GM19035 (cell line): ENCODE measurements around the gene UBE2H.

Experiments used
- ATAC-seq: cut with Tn5 transposase; IDR thresholded peaks from one replicate; pipeline ENCODE4 v1.9.1; 2021; ENCODE audit not compliant: unreplicated experiment

Gene UBE2H

GRCh38 chr7:129950933-129951225, 1.9 kb downstream of the UBE2H start:
- no peak for ATAC-seq

DNA sequence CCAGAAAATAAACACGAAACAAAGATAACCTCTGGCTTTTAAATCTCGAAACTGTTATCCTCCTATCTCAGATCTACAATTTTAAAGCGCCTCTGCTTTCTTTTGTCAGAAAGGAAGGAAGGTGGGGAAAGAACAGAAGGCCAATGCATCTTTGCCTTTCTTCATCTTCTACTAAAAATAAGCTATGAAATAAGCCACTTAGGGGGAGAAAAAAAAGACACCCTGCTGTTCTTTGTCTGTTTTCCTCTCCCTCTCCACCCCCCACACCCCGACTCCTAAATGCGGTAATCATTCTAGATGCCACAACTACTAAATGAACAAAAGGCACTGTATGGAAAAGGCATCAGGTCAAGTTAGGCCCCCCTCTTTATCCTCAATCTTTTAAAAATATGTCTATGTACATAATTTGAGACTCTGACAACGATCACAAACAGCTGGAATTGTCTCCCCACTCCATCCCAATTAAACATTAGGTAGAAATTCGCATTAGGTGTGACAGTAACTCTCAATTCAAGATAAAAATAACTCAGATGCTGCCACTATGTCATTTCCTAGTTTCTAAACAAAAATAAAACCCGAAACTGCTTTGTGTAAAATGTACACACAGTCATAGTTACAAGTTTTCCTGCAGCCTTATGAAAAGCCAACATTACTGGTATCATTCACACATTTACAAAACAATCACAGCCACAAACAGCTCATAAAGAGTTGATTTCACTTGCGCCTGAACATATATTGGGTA, 2.4 kb downstream of the UBE2H start:
- ATAC-seq = peak; percentile 28

- peak; percentile 4 for ATAC-seq
Measured at GRCh38 chr7:129949292-129950133, 3.2 kb downstream of the UBE2H start.

- peak; percentile 51 for ATAC-seq
Measured at GRCh38 chr7:129948877-129949291, 3.9 kb downstream of the UBE2H start.

DNA sequence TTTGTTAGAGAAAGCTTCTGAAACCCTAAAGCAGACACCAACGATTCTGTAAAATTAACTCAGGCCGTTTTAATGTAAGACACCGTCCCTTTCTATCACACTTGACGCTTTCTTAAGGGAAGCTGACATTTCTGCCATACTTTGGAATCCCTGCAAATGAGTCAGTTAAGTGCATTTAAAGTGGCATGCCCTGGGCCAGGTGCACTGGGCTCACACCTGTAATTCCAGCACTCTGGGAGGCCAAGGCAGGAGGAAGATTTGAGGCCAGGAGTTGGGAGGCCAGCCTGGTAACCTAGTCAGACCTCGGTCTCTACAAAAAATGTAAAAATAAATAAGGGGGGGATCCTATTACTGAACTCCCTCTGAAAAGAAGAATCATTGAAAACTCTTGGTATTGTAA, 4.4 kb downstream of the UBE2H start:
- no peak for ATAC-seq

DNA sequence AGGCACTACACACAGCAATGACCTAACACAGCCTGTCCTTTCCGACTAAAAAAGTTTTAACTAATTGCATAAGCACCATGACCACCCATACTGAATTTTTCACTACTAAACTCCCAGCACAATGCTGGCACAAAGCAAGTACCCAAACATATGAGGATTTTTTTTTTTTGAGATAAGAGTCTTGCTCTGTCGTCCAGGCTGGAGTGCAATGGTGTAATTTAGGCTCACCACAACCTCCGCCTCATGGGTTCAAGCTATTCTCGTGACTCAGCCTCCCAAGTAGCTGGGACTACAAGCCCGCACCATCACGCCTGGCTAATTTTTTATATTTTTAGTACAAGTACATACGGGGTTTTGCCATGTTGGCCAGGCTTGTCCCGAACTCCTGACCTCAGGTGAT, 5.1 kb downstream of the UBE2H start:
- no peak for ATAC-seq

GRCh38 chr7:129947049-129947448, 5.7 kb downstream of the UBE2H start:
- ATAC-seq = no peak

DNA sequence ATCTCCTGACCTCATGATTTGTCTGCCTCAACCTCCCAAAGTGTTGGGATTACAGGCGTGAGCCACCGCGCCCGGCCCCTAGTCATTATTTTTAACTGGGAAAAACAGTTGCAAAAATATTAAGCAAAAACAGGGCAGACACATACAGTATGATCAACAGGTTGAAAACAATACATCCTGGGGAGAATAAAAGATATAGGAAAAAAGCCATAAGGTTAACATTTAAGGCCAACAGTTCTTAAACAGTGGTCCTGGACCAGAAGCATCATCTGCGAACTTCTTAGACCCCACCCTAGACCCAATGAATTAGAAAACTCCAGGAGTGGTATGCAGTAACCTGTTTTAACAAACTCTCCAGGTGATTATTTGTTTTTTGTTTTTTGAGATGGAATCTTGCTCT, 6.5 kb downstream of the UBE2H start:
- ATAC-seq = no peak

DNA sequence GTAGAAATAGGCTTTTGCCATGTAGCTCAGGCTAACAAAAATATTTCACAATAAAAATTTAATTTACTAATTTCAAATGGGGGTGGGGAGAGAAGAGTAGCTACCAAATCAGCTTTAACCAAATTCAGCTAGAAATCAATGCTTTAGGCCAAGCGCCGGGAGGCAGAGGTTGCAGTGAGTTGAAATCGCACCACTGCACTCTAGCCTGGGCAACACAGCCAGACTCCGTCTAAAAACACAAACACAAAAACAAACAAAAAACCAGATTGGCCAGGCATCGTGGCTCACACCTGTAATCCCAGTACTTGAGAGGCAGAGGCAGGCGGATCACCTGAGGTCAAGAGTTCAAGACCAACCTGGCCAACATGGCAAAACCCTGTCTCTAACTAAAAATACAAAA, 9.4 kb downstream of the UBE2H start:
- no peak for ATAC-seq

DNA sequence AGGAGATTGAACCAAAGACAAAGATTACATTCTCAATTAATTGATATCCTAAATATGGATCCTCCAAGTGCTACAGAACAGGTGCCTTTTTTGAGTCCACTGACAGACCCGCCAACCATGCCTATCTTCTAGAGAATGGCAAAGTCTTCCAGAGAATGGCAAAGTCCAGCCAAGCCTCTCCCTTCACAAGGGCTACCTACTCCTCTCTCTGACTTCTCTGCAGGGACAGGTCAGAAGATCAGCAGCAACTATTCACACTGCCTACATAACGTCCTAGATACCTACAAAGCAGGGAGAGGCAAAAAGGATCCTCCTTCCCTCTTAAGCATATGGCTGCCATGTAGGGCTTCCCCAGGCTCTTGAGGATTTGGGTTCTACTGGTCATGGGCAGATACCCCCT, 12.4 kb downstream of the UBE2H start:
- no peak for ATAC-seq

DNA sequence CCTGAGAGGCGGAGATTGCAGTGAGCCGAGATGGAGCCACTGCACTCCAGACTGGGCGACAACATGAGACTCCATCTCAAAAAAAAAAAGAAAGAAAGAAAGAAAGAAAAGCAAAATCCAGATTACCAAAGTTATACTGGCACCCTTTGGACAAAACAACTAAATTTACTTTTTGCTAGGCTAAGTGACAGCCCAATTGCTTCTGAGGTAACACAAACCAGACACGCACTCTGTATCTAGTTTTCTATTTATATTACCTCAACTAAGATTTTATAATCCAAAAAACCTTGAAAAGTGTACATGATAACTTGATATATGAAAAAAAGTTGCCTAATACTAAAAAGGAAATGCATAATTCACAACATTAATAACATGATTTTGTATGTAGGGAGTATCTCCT, 12.9 kb downstream of the UBE2H start:
- no peak for ATAC-seq

DNA sequence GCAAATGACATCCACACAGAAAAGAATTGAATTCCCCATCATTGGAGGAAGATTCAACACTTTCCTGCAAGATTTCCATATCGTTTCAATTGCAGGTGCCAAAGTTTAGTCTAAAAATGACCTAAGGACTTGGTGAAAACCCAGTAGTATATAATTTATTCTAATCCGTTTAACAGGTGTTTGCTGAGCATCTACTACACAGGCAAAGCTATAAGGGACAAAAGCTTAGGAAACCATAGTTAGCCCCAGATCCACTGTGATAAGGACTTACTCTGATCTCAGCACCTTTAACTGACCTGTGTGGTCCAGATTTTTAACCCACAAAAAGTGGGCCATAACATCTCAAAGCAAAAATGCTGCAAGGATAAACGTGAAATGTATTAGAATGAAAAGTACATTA, 19.1 kb downstream of the UBE2H start:
- no peak for ATAC-seq

- no peak for ATAC-seq
Measured at GRCh38 chr7:129926618-129927017, 26.1 kb downstream of the UBE2H start.

DNA sequence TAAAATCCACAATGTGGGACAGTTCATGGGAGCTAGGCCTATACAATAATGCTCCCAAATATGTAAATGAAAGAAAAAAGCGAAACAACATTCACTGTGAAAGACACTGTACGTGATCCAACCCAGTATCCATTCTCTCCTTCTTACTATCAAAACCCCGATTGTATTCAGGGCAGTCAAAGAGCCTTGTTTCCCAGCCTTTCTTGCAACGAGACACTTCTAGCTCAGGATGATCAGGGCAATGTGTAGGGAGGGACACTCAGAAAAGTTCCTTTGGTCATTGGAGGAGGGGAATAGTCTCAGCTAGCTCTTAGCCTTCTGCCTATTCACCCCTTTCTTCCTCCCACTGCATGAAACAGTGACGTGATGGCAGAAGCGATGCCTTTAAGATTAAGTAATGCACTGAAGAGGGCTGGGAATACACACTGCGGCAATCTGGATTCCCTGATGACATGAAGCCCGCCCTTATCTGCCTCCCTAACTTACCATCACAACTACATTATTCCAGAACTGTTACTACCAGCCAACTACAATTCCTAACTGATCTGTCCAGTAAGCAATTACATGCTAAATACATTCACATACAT, 27.3 kb downstream of the UBE2H start:
- ATAC-seq = no peak

DNA sequence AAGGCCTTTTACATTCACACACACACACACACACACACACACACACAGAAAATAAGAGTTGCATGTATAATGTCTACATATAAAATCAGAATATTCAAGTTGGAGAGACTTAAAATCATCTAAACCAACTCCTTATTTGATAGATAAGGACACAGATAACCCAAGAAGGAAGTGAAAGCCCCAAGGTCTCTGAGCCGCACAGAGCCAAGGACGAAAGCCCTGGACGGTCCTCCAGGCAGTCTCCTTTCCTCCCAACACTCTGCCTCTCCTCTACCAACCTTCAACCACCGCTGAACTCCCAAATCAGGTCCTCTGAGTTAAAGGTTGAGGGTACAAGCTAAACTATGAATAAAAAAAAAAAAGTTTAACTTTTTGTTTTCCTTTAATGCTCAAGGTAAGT, 28.2 kb downstream of the UBE2H start:
- no peak for ATAC-seq

GRCh38 chr7:129923709-129924108, 29.1 kb downstream of the UBE2H start:
- ATAC-seq = no peak

DNA sequence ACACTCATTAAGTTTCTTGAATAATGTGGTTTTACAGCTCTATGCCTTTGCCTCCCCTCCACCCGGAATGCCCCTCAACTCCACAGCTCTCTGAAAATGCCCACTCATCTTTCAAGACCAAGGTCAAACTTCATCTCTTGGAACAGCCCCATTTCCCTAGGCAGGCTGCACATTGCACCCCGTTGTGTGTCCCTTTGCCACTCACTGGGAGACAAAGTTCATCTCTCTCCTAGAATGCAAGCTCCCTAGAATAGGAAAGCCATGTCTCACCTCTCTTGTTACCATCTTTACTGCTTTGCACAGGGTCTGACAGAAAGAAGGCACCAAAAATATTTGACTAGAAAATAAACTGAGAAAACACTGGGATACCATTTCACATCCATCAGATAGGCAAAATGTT, 33.3 kb downstream of the UBE2H start:
- no peak for ATAC-seq

- no peak for ATAC-seq
Measured at GRCh38 chr7:129918922-129919321, 33.8 kb downstream of the UBE2H start.

- ATAC-seq = no peak
Measured at GRCh38 chr7:129917934-129918333, 34.8 kb downstream of the UBE2H start.

DNA sequence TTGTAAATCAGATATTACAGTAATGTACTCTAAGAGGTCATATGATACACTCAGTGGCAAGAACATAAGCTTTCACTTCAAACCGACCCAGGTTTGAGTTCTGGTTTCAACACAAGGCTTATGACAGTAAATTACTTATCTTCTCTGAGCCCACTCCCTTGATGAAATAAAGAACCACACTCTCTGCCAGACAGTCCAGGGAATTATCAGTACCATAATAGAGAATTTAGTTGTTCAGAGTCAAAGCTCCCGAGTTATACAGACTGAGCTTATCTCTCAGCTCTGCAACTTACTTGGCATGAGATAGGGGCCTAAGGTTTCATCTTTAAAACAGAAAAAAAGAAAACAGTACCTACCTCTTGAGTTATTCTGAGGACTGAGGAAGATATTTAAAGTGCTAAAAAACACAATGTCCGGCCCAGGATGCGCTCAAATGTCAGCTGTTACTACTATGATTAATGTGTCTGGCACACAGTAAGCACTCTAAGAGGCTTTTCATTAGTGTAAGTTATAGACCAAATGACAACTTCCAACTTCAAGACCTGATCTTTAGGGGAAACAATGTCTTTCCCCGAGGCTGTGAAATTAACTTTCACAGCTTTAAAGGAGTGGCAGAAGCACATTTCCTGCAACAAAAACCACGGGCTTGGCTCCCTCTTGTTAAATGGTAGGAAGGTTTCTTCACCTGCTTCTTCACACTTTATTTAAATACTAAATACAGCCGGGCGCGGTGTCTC, 38.1 kb downstream of the UBE2H start:
- no peak for ATAC-seq

DNA sequence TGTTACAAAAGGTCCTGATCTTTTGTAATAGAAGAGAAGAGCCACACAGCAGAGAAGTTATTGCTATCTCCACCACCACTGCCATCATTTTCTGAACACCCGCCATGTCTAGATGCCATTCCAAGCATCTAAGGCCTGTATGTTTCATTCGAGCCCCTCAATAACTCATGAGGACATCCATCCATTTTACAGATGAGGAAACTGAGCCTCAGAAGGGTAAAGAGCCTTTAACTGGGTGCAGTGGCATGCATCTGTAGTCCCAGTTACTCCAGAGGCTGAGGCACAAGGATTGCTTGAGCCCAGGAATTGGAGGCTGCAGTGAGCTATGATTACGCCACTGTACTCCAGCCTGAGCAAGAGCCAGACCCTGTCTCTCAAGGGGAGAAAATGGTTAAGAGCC, 39.3 kb downstream of the UBE2H start:
- ATAC-seq = no peak

- ATAC-seq = no peak
Measured at GRCh38 chr7:129911790-129912189, 41.0 kb downstream of the UBE2H start.
